Measurements from ENCODE around the gene TMEM44. TPM values are rescaled to one million over a fixed set of nuclear protein-coding genes. Genes with fewer than 3 reads are reported as not detected.
"Not testable (repeated sequence)": the region's sequence is repeated elsewhere in the genome, so short reads cannot be mapped to it uniquely, and the experiment has no call there.

TMEM44 gene
- total RNA-seq, 2 donors from 2014 or later: 40.1 to 43.2 TPM

DNA sequence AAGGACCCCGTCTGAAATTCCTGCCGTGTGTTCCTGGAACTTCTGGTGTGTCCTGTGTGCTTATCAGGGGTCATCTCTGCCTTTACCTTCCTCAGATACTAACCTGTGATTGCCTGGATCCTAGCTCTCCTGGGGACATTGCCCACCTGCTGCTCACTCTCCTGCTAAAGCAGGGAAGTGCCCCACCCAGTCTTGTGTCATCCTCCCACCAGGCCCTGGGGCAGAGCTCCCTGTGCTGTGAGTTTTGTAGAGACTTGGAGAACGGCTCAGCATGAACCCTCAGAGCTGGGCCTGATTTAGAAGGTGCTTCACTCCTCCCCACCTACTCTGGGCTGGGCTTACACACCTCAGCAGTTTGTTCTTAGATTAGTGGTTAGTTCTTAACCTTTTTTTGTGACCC lies 3.8 kb upstream of the TMEM44 start:
- Histone ChIP-seq H3K9me3 (no peaks in the 10 kb centered on the region), H3K4me1 (no peaks in the 10 kb centered on the region), H3K4me3 (no peak overlapping the region), H3K9ac (ENCODE audit: low read depth in 2 of 2, low read length in 2 of 2) (no peak overlapping the region), H3K36me3 (no peaks in the 10 kb centered on the region), H3K27me3 (no peaks in the 10 kb centered on the region), H3K27ac (no peak overlapping the region)
- intact Hi-C loops (cut with DNase I): no loop called here
- no peak for DNase-seq
- TF ChIP-seq, protein P1, sequence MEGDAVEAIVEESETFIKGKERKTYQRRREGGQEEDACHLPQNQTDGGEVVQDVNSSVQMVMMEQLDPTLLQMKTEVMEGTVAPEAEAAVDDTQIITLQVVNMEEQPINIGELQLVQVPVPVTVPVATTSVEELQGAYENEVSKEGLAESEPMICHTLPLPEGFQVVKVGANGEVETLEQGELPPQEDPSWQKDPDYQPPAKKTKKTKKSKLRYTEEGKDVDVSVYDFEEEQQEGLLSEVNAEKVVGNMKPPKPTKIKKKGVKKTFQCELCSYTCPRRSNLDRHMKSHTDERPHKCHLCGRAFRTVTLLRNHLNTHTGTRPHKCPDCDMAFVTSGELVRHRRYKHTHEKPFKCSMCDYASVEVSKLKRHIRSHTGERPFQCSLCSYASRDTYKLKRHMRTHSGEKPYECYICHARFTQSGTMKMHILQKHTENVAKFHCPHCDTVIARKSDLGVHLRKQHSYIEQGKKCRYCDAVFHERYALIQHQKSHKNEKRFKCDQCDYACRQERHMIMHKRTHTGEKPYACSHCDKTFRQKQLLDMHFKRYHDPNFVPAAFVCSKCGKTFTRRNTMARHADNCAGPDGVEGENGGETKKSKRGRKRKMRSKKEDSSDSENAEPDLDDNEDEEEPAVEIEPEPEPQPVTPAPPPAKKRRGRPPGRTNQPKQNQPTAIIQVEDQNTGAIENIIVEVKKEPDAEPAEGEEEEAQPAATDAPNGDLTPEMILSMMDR (IDR thresholded peaks at IDR 0.05): no peak

DNA sequence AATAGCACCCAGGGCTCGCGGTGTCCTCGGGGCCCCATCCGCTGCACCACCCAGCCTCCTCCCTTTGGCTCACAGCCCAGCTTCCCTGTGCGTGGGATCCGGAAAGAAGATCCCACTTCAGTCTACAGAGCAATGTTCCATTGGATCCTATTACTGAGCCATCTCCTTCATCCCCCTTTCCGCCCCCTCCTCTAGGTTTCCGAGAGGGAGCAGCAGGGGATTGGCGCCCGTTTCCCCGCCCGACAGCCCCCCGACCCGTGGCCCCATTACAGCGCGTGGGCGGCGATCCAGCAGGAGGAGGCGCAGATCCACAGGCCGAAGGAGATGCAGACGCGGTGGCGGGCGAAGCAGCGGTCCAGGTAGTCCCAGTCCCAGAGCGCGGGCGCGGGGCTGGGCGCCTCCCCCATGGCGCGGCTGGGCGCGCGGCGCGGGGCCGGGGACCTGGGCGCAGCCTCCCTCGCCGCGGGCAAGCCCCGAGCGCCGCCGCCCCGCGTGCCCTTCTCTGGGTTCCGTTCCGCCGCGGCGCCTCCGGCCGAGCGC lies 340 bp downstream of the TMEM44 start:
- TF ChIP-seq, protein P1 (IDR thresholded peaks at IDR 0.05): no peak
- Histone ChIP-seq H3K27ac (peak overlapping the region; percentile 83), H3K27me3 (no peaks in the 10 kb centered on the region), H3K4me3 (peak overlapping the region; percentile 54), H3K9me3 (no peaks in the 10 kb centered on the region), H3K9ac (ENCODE audit: low read depth in 2 of 2, low read length in 2 of 2) (peak overlapping the region; percentile 48 to 87), H3K36me3 (peaks cover 4% of the 10 kb centered on the region), H3K4me1 (no peaks in the 10 kb centered on the region)
- intact Hi-C loops (cut with DNase I): no loop called here
- DNase-seq: peak; percentile 71

DNA sequence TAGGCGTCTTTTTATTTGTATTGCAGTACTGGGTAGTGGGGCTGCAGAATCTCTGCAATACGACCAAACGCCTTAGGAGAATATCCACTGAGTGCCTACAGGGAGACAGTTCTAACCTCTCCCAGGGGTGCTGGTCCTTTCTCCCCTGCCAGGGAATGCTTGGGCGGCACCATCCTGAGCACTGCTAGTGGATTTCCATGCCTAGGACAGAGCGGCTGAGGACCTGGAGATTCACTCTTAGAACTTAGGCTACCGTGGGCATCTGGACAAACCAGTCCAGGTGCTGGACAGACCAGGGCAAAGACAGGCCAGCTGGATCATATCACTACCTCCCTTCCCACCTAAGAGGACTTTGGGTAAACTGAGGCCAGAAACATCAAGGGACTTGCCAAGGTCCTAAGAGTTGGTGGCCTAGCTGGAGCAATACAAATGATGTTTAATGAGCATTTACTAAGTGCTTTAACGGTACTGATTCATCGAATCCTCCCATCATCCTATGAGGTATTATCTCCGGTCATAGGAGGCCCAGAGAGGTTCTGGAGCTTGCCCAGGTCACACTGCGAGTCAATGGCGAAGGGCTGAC lies 902 bp downstream of the TMEM44 start:
- H3K27ac ChIP-seq: peak overlapping the region; percentile 83
- peak overlapping the region; percentile 48 to 87 for H3K9ac ChIP-seq (ENCODE audit: low read depth in 2 of 2, low read length in 2 of 2)
- H3K27me3 ChIP-seq: no peaks in the 10 kb centered on the region
- H3K4me1 ChIP-seq: no peaks in the 10 kb centered on the region
- peak overlapping the region; percentile 54 for H3K4me3 ChIP-seq
- TF ChIP-seq, protein P1 (IDR thresholded peaks at IDR 0.05): no peak
- peaks cover 4% of the 10 kb centered on the region for H3K36me3 ChIP-seq
- H3K9me3 ChIP-seq: no peaks in the 10 kb centered on the region
- no peak for DNase-seq
- intact Hi-C loops (cut with DNase I): no loop called here

DNA sequence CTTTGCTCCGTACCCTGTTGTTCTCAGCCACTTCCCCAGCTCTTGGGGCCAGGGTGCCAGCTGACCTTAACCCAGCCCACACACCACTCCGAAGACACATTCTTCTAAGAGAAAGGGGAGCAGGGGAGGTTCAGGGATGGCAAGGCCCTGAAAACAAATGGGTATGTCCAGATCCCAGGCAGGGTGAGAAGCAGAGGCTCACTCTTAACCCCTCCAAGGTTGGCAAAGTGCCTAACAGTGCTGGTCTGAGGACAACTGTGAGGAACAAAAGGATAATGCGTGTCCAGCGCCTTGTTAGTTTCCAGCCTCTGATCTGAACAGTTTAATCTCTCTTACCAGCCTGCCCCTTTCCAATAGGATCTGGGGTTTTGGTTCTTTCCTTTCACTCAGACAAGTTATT lies 1.5 kb downstream of the TMEM44 start:
- H3K4me3 ChIP-seq: no peak overlapping the region
- H3K27ac ChIP-seq: no peak overlapping the region
- no peak for DNase-seq
- H3K9ac ChIP-seq (ENCODE audit: low read depth in 2 of 2, low read length in 2 of 2): no peak overlapping the region
- H3K4me1 ChIP-seq: no peaks in the 10 kb centered on the region
- TF ChIP-seq, protein P1 (IDR thresholded peaks at IDR 0.05): no peak
- H3K36me3 ChIP-seq: peaks cover 4% of the 10 kb centered on the region
- H3K27me3 ChIP-seq: no peaks in the 10 kb centered on the region
- no peaks in the 10 kb centered on the region for H3K9me3 ChIP-seq
- intact Hi-C loops (cut with DNase I): no loop called here

DNA sequence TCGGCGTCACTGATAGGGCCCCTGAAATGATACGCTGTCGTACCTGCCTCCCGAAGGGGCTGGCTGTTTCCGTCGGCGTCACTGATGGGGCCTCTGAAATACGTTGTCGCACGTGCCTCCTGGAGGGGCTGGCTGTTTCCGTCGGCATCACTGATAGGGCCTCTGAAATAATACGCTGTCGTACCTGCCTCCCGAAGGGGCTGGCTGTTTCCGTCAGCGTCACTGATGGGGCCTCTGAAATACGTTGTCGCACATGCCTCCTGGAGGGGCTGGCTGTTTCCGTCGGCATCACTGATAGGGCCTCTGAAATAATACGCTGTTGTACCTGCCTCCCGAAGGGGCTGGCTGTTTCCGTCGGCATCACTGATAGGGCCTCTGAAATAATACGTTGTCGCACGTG lies 2.5 kb downstream of the TMEM44 start:
- DNase-seq; H3K27ac ChIP-seq; H3K4me1 ChIP-seq; H3K9me3 ChIP-seq; intact Hi-C loops (cut with DNase I); H3K27me3 ChIP-seq; H3K9ac ChIP-seq (ENCODE audit: low read depth in 2 of 2, low read length in 2 of 2); H3K36me3 ChIP-seq; H3K4me3 ChIP-seq: not testable (repeated sequence)

DNA sequence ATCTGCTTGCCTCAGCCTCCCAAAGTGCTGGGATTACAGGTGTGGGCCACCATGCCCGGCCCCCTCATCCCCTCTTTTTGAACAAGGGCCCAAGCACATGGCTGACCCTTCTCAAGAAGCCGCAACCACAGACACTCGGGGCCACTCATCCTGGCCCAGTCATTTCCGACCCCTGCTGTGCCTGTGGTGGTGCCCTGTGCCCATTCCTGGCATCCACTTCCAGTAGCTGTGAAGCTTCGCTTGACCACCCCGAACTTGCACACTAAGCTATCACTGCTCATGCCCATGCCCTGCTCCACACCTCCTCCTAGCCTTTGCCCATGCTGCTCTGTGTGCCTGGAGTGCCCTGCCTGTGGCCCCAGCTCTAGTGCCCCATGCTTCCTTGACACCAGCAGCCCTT lies 8.3 kb downstream of the TMEM44 start:
- TF ChIP-seq, protein P1 (IDR thresholded peaks at IDR 0.05): no peak
- no peak for DNase-seq
- H3K4me1 ChIP-seq: no peaks in the 10 kb centered on the region
- intact Hi-C loops (cut with DNase I): no loop called here
- H3K4me3 ChIP-seq: no peak overlapping the region
- no peak overlapping the region for H3K27ac ChIP-seq
- no peak overlapping the region for H3K9ac ChIP-seq (ENCODE audit: low read depth in 2 of 2, low read length in 2 of 2)
- no peaks in the 10 kb centered on the region for H3K9me3 ChIP-seq
- peaks cover 4% of the 10 kb centered on the region for H3K36me3 ChIP-seq
- no peaks in the 10 kb centered on the region for H3K27me3 ChIP-seq
